ENCODE measurements around the gene PRLR. TPM values are rescaled to one million over a fixed set of nuclear protein-coding genes. Genes with fewer than 3 reads are reported as not detected.

The PRLR gene
- total and polyA plus RNA-seq, 10 of the 15 experiments (the other 5 are each of a cell fraction or from before 2014, with no cell fraction given) = 0.03 to 8.1 (median 0.20) TPM

DNA sequence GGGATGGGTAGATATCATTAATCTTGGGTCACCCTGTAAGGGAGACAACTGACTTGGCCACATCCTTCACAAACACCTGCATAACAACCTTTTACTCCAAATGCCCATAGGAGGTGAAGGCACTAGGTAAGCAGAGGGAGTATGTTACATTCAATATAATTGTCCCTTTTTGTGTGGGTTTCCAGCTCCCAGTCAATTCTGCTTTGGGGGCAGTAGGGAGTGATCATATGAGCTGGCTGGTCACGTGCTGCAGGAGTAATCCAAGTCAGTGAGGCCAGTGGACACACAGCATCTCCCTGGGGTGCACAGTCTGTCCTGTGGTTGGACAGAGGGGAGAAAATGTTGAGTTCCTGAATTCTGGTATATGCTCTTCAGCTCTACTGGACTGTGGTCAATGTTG lies 181.4 kb downstream of the PRLR start:
- no peak for DNase-seq (ENCODE audit: low read depth, low spot score)
- Histone ChIP-seq H2AFZ (ENCODE audit: control insufficient read depth, low read depth, low read length) (no peak overlapping the region), H3K79me2 (ENCODE audit: control insufficient read depth, insufficient read depth, low read length) (no peaks in the 10 kb centered on the region), H3K4me2 (ENCODE audit: control insufficient read depth, insufficient read depth) (no peak overlapping the region), H3K9ac (ENCODE audit: control insufficient read depth, insufficient read depth, low read length) (no peak overlapping the region), H3K27ac (ENCODE audit: control insufficient read depth, insufficient read depth) (no peak overlapping the region), H3K4me1 (ENCODE audit: control insufficient read depth, insufficient read depth, low read length) (no peaks in the 10 kb centered on the region), H3K27me3 (replicated peaks in 1 of 2; ENCODE audit: control insufficient read depth in 2 of 2, insufficient read depth in 2 of 2, low read length in 1 of 2) (no peaks in the 10 kb centered on the region), H4K20me1 (ENCODE audit: control insufficient read depth, insufficient read depth) (no peaks in the 10 kb centered on the region), H3K9me3 (replicated peaks; ENCODE audit: control insufficient read depth, insufficient read depth, low read length) (no peaks in the 10 kb centered on the region), H3K4me3 (no peak overlapping the region), H3K36me3 (ENCODE audit: control insufficient read depth in 2 of 2, insufficient read depth in 2 of 2, low read length in 1 of 2) (no peaks in the 10 kb centered on the region)
- WGBS (ENCODE audit: insufficient coverage, insufficient replicate concordance, low lambda C conversion rate, missing lambda C conversion rate) = 4% methylated on average over 1 of the region's 1 CpG
- BruUV-seq (replicated peaks) = no TSS peak
- TF ChIP-seq TCF7 (IDR thresholded peaks at IDR 0.05; ENCODE audit: borderline replicate concordance) (no peak), CHD4 (IDR thresholded peaks at IDR 0.05) (no peak), POLR2AphosphoS2 (IDR thresholded peaks at IDR 0.05; ENCODE audit: low read depth, low read length) (no peak), SMAD5 (IDR thresholded peaks at IDR 0.05; ENCODE audit: low read depth) (no peak), IKZF1 (conservative IDR thresholded peaks at IDR 0.05) (no peak), NBN (IDR thresholded peaks at IDR 0.05) (no peak), ZNF274 (IDR thresholded peaks at IDR 0.05; ENCODE audit: insufficient read depth, insufficient read length) (no peak), CHD1 (IDR thresholded peaks at IDR 0.05; ENCODE audit: low read depth, low read length) (no peak), POLR2AphosphoS5 (IDR thresholded peaks at IDR 0.05; ENCODE audit: low read length) (no peak), MTA3 (IDR thresholded peaks at IDR 0.05; ENCODE audit: borderline replicate concordance, low read length) (no peak)
- ChIA-PET POLR2A (no interaction called here), SMC1A (ENCODE audit: uncharacterized antibody, unreplicated experiment) (no interaction called here), RAD21 (ENCODE audit: unreplicated experiment) (no interaction called here), CTCF (interaction anchor here (1.2 kb wide), 1 partner anchor 79 kb away, joined by 3 read pairs; no protein-coding TSS in a partner anchor)
- in situ Hi-C loops (cut with MboI) (no loop called here), intact Hi-C loops (cut with micrococcal nuclease; ENCODE audit: unreplicated experiment) (no loop called here)
- ATAC-seq = no peak
- FAIRE-seq = no peak

DNA sequence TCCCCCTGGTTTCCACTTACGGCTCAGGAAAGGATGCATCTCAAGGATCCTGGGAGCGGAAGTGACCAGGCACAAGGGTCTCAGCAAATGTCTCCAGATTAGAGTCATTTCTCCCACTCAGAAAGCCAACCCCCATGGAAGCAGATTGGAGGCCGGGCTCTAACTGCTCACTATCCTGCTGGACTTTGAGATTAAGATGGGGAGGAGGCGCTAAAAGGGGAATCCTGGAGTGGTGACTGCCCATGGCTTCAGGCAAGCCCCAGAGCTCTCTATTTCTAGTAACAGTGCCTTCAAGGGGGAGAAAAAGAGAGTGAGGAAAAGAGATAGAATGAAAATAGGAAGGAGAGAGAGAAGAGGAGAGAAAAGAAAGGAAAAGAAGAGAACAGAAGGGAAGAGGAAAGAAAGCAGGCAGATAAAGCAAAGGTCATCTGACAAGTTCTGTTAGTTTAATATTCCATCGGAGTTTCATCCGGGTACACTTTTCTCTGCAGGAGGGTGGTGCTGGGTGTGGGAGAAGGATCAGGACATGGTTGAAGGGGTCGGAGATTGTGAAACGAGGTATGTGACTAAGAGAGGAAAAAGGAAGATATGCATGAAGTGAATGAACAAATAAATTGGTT lies 182.4 kb downstream of the PRLR start, which contains the start of gene AGXT2:
TSS of gene AGXT2 (minus strand) at position 165 of the 620 bp plus-strand sequence. CDS start at position 108, 57 bp downstream.
- no peak within 1 kb of the TSS for H2AFZ ChIP-seq (ENCODE audit: control insufficient read depth, low read depth, low read length)
- H3K4me1 ChIP-seq (ENCODE audit: control insufficient read depth, insufficient read depth, low read length) = no peaks in the 10 kb centered on the region
- 51% methylated on average over 8 of the region's 8 CpGs for WGBS (ENCODE audit: insufficient coverage, insufficient replicate concordance, low lambda C conversion rate, missing lambda C conversion rate)
- no peaks in the 10 kb centered on the region for H3K9me3 ChIP-seq (replicated peaks; ENCODE audit: control insufficient read depth, insufficient read depth, low read length)
- no peak within 1 kb of the TSS for H3K27ac ChIP-seq (ENCODE audit: control insufficient read depth, insufficient read depth)
- RAD21 ChIA-PET (ENCODE audit: unreplicated experiment) = interaction anchor here (0.6 kb wide), 1 partner anchor 114 kb away, joined by 3 read pairs; no protein-coding TSS in a partner anchor
- no peak within 1 kb of the TSS for H3K4me3 ChIP-seq
- no peaks in the 10 kb centered on the region for H3K27me3 ChIP-seq (replicated peaks in 1 of 2; ENCODE audit: control insufficient read depth in 2 of 2, insufficient read depth in 2 of 2, low read length in 1 of 2)
- CTCF ChIA-PET = no interaction called here
- intact Hi-C loops (cut with micrococcal nuclease; ENCODE audit: unreplicated experiment) = no loop called here
- no peaks in the 10 kb centered on the region for H3K36me3 ChIP-seq (ENCODE audit: control insufficient read depth in 2 of 2, insufficient read depth in 2 of 2, low read length in 1 of 2)
- SMC1A ChIA-PET (ENCODE audit: uncharacterized antibody, unreplicated experiment) = interaction anchor here (0.9 to 1.4 kb wide), 2 partner anchors 78 to 90 kb away, joined by 3 read pairs; no protein-coding TSS in a partner anchor
- FAIRE-seq (no peak), ATAC-seq (no peak), DNase-seq (ENCODE audit: low read depth, low spot score) (no peak)
- H3K79me2 ChIP-seq (ENCODE audit: control insufficient read depth, insufficient read depth, low read length) = no peaks in the 10 kb centered on the region
- H4K20me1 ChIP-seq (ENCODE audit: control insufficient read depth, insufficient read depth) = no peaks in the 10 kb centered on the region
- H3K9ac ChIP-seq (ENCODE audit: control insufficient read depth, insufficient read depth, low read length) = no peak within 1 kb of the TSS
- in situ Hi-C loops (cut with MboI) = no loop called here
- POLR2A ChIA-PET = no interaction called here
- no TSS peak for BruUV-seq (replicated peaks)
- TF ChIP-seq CBX3 (IDR thresholded peaks at IDR 0.05; ENCODE audit: borderline replicate concordance, low read depth) = no peak
- H3K4me2 ChIP-seq (ENCODE audit: control insufficient read depth, insufficient read depth) = no peak within 1 kb of the TSS
